Activated CD8-positive, alpha-beta T cell treated with anti-CD3 and anti-CD28 coated beads for 36 hours (primary cell): ENCODE data around the gene NDUFAF7. TPM values are rescaled to one million over a fixed set of nuclear protein-coding genes. Genes with fewer than 3 reads are reported as not detected.
A peak's percentile ranks its signal among the peaks of the same experiment; 100 is the strongest.

Source experiments
- ATAC-seq: fragments of 200-7000 bp; cut with Tn5 transposase; one replicate; pipeline ENCODE4 v1.10.0; 2021; ENCODE audit warnings: mild to moderate bottlenecking, moderate library complexity
- CTCF ChIA-PET: fragments of 350-600 bp; sonication (Branson Sonifier 250); formaldehyde crosslinking; loops from one replicate; lab custom pipeline; 2021; ENCODE audit warnings: antibody characterized with exemption; lab: Charles Lee
- POLR2A ChIA-PET: fragments of 350-600 bp; sonication (Branson Sonifier 250); formaldehyde crosslinking; loops from one replicate; lab custom pipeline; 2021; ENCODE audit warnings: antibody characterized with exemption; lab: Charles Lee
- DNase-seq: peaks from one replicate; pipeline ENCODE4 v3.0.0-alpha.2; 2020
- H3K27ac Mint-ChIP-seq: one replicate; pipeline ENCODE4 v1.8.0; 2021; ENCODE audit warnings: mild to moderate bottlenecking, mixed read lengths
- H3K27me3 Mint-ChIP-seq: one replicate; pipeline ENCODE4 v1.8.0; 2021; ENCODE audit warnings: mixed read lengths
- H3K36me3 Mint-ChIP-seq: one replicate; pipeline ENCODE4 v1.8.0; 2021; ENCODE audit warnings: low read depth, mixed read lengths
- H3K4me1 Mint-ChIP-seq: one replicate; pipeline ENCODE4 v1.8.0; 2021; ENCODE audit warnings: low read depth, mixed read lengths
- H3K4me3 Mint-ChIP-seq: one replicate; pipeline ENCODE4 v1.8.0; 2021; ENCODE audit warnings: mild to moderate bottlenecking, moderate library complexity, mixed read lengths
- H3K9me3 Mint-ChIP-seq: one replicate; pipeline ENCODE4 v1.8.0; 2021; ENCODE audit warnings: mixed read lengths
- CTCF ChIP-seq: fragments of 200-600 bp; IDR thresholded peaks from one replicate; pipeline ENCODE4 v1.8.0; 2022; ENCODE audit warnings: antibody characterized with exemption, mild to moderate bottlenecking
- intact Hi-C: fragments of 100-400 bp; cut with micrococcal nuclease; formaldehyde crosslinking; loops from one replicate; pipeline ENCODE4 v1.10.0; 2022
- total RNA-seq, 2 experiments: library from RNA; stranded (reverse); gene quantifications; one replicate each; pipeline ENCODE4 v1.2.3, GENCODE V29; 2021

The NDUFAF7 gene
- total RNA-seq, 2 experiments from 2014 or later: 18.4 to 22.5 TPM

- intact Hi-C loops: no loop called here
- no peak for TF ChIP-seq CTCF
- H3K27ac Mint-ChIP-seq: no peak overlapping the region
- no peak overlapping the region for H3K4me3 Mint-ChIP-seq
- peaks cover 9% of the 10 kb centered on the region for H3K4me1 Mint-ChIP-seq
- ATAC-seq: peak; percentile 66
- H3K36me3 Mint-ChIP-seq: peaks cover 40% of the 10 kb centered on the region
- POLR2A ChIA-PET: interaction anchor here (0.6 to 1.1 kb wide), 3 partner anchors 12 to 129 kb away, joined by 3 to 4 read pairs (median 3); partner anchors contain the start of genes CEBPZ and NDUFAF7
- no peak for DNase-seq
- no peaks in the 10 kb centered on the region for H3K27me3 Mint-ChIP-seq
- CTCF ChIA-PET: interaction anchor here (1.0 kb wide), 1 partner anchor 21 kb away, joined by 3 read pairs; no protein-coding TSS in a partner anchor
- no peaks in the 10 kb centered on the region for H3K9me3 Mint-ChIP-seq
These were observed 12.6 kb downstream of the NDUFAF7 start for GRCh38 chr2:37244017-37244416.

- CTCF ChIA-PET: no interaction called here
- H3K36me3 Mint-ChIP-seq: peaks cover 37% of the 10 kb centered on the region
- intact Hi-C loops: no loop called here
- POLR2A ChIA-PET: interaction anchor here (0.6 to 1.0 kb wide), 2 partner anchors 102 to 128 kb away, joined by 3 read pairs; no protein-coding TSS in a partner anchor
- no peak overlapping the region for H3K4me3 Mint-ChIP-seq
- DNase-seq: no peak
- H3K27me3 Mint-ChIP-seq: no peaks in the 10 kb centered on the region
- no peak for ATAC-seq
- no peaks in the 10 kb centered on the region for H3K9me3 Mint-ChIP-seq
- peaks cover 9% of the 10 kb centered on the region for H3K4me1 Mint-ChIP-seq
- H3K27ac Mint-ChIP-seq: no peak overlapping the region
- no peak for TF ChIP-seq CTCF
These were observed 13.3 kb downstream of the NDUFAF7 start for GRCh38 chr2:37244755-37245154.

- intact Hi-C loops: no loop called here
- Mint-ChIP-seq H3K27ac (no peak overlapping the region), H3K9me3 (no peaks in the 10 kb centered on the region), H3K27me3 (no peaks in the 10 kb centered on the region), H3K4me3 (no peak overlapping the region), H3K4me1 (peaks cover 9% of the 10 kb centered on the region), H3K36me3 (peaks cover 29% of the 10 kb centered on the region)
- ATAC-seq (no peak), DNase-seq (no peak)
- CTCF ChIA-PET: interaction anchor here (2.2 kb wide), 1 partner anchor 78 kb away, joined by 7 read pairs; no protein-coding TSS in a partner anchor
- POLR2A ChIA-PET: no interaction called here
- no peak for TF ChIP-seq CTCF
These were observed 14.7 kb downstream of the NDUFAF7 start for GRCh38 chr2:37246205-37246604.

- ChIA-PET POLR2A (no interaction called here), CTCF (no interaction called here)
- peaks cover 25% of the 10 kb centered on the region for H3K36me3 Mint-ChIP-seq
- TF ChIP-seq CTCF: no peak
- H3K27ac Mint-ChIP-seq: no peak overlapping the region
- intact Hi-C loops: no loop called here
- H3K4me3 Mint-ChIP-seq: no peak overlapping the region
- no peaks in the 10 kb centered on the region for H3K27me3 Mint-ChIP-seq
- ATAC-seq (no peak), DNase-seq (no peak)
- no peaks in the 10 kb centered on the region for H3K9me3 Mint-ChIP-seq
- H3K4me1 Mint-ChIP-seq: peaks cover 2% of the 10 kb centered on the region
These were observed 19.6 kb downstream of the NDUFAF7 start for GRCh38 chr2:37250869-37251740.

GRCh38 chr2:37262522-37262921 is 31.1 kb downstream of the NDUFAF7 start:
- DNase-seq (no peak), ATAC-seq (no peak)
- CTCF ChIA-PET: interaction anchor here (1.3 kb wide), 1 partner anchor 98 kb away, joined by 3 read pairs; no protein-coding TSS in a partner anchor
- no peaks in the 10 kb centered on the region for H3K9me3 Mint-ChIP-seq
- peaks cover 25% of the 10 kb centered on the region for H3K36me3 Mint-ChIP-seq
- H3K4me1 Mint-ChIP-seq: peaks cover under 1% of the 10 kb centered on the region
- H3K4me3 Mint-ChIP-seq: no peak overlapping the region
- no peak for TF ChIP-seq CTCF
- POLR2A ChIA-PET: no interaction called here
- intact Hi-C loops: no loop called here
- H3K27ac Mint-ChIP-seq: no peak overlapping the region
- no peaks in the 10 kb centered on the region for H3K27me3 Mint-ChIP-seq
